NCI-H128 (cell line): ENCODE data around the gene KCNJ1.

ENCODE experiments used
- DNase-seq: peaks from one replicate; lab custom pipeline; 2025; ENCODE audit not compliant: unreplicated experiment; lab: John Stamatoyannopoulos, UW

The KCNJ1 gene

DNA sequence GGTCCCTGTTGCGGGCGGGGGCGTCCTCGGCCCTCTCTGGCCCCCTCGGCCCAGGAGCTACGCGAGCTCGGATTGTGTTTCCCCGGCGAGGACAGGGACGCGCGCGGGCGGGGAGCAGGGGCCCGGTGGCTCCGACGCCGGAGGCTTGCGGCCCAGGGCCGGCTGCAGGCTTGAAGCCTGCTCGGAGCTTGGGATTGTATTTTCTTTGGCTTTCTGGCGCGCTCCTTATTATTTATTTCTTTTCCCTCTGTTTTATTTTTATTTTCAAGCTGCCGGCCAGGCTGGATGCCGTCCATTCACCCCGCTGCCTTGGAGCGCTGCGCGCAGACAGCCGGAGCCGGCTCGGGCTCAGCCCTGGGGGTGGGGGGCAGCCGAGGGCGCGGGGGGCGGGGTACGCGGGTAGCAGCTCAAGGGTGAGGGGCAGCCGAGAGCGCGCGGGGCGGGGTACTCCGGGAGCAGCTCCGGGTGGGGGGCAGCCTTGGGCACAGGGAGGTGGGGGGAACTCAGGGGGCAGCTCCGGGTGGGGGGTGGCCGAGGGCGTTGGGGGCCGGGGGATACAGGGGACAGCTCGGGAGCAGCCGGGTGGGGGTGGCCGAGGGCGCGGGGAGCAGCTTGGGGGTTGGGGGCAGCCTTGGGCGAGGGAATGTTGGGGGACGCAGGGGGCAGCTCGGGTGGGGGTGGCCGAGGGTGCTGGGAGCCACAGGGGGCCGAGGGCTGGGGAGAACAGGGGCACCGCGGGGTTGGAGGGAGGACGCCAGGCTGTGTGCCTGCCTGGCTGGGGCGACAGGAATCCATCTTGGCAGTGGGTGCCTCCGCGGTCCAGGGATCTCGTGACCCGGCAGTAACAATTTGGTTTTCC lies 42.7 kb downstream of the KCNJ1 start:
- no peak for DNase-seq

GRCh38 chr11:128823753-128824152 lies 43.3 kb downstream of the KCNJ1 start:
- no peak for DNase-seq

DNA sequence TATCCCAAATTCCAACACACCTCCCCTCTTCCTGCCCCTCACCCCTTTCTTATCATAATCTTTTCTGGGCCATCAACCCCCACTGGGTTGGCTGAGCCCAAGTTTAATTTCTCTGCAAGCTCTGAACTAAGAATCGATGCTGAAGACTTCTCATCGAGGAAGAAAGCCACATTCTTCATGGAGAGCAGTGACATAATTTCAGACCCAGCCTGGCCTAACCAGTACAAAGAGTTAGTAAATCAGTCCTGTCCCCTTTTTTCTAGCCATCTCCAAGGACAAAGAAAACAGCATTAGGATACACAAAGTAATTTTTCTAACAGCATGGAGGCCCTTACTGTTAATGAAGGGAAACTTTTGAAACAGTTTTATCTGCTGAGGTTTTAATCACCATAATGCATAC lies 45.0 kb downstream of the KCNJ1 start:
- no peak for DNase-seq

DNA sequence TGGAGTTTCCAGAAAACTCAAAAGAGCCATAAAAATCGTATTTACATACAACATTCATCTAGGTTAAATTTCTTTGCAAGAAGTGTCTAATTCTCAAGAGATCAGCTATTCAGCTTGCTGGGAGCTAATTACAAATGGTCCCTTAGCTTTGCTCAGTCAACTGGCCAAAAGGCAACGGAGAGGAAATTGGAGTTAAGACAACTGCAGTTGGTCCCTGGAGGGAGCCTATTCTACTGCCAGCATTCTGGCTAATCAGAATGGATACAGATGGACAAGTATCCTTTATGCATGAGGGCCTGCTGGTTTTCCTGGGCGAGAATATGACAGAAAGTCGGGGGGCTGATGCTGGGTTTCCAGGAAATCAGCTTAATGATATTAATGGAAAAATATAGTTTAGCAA lies 45.5 kb downstream of the KCNJ1 start:
- no peak for DNase-seq

GRCh38 chr11:128819198-128819597 lies 47.9 kb downstream of the KCNJ1 start:
- DNase-seq: no peak

DNA sequence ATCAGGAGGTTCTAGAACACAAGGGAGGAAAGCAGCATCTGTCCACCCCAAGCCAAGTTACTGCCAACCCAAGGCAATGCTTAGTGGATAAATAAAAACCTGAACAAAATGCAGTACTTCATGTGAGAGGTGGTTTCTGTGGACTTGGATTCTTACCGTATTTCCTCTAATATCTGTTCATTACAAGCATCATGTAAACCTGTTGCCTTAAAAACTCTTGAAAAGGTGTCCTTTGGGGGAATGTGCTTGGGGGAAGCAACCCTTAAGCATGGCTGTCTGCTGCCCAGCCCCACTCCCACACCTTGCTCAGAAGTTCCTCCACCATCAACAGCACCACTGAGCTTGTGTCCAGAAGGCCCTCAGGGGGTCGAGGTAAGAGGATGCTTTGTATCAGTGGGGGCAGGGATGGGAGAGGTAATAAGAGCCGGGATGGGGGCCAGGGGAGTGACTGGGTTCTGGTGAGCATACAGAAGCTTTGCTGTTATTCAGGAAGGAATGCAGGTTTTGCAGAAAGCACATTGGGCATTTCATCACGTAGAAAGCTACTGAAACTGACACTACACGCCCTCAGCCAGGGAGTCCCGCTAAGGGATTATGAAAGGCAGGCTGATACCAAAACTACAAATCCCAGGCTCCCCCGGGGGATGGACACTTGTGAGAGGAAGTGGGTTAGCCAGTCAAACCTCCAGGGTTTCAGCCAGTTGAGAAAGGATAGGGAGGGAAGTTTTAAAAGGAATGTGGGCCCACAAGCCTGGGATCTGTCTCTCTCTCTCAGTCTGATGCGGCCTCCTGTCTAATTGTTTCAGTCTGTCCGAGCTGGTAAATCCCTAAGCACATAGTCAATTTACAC lies 52.0 kb downstream of the KCNJ1 start:
- no peak for DNase-seq

GRCh38 chr11:128813729-128814128 lies 53.4 kb downstream of the KCNJ1 start:
- DNase-seq: no peak

- no peak for DNase-seq
Measured at GRCh38 chr11:128810784-128811514, 56.1 kb downstream of the KCNJ1 start.

DNA sequence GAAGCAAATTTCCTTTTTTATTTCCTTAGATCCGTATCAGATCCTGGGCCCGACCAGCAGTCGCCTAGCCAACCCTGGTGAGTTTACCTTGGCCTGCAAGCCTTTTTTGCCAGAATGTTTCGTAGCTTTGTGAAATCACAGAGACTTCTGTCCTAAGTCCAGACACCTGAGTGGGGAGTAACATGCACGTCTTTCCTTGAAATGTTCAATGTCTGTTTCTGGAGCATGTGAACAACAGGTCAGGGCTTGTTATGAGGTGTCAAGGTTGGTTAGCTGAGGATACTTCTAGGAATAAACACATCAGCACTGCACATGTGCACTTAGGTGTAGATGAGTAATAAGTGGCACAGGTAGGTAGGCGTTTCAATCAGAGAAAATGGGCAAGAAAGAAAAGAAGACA lies 58.0 kb downstream of the KCNJ1 start:
- DNase-seq: no peak

DNA sequence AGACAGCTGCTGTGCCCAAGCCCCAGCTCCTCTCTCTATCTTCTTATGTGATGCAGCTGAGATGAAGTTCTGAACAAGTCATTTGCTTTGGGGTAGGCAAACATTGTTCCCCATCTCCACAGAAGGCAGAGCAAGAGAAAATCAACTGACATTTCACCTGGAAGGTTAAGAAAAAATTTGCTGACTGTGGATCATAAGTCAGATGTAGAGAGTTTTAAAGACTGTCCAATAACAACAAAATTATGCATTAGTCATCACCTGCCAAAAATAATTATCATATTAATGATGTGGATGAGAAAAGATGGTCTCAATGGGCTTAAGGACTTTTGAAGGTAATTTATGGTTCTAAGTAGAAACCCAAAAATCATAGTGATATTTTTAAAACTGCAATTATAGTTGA lies 59.2 kb downstream of the KCNJ1 start:
- DNase-seq: no peak

GRCh38 chr11:128806506-128807261 lies 60.4 kb downstream of the KCNJ1 start:
- no peak for DNase-seq

- DNase-seq: no peak
Measured at GRCh38 chr11:128804481-128804880, 62.6 kb downstream of the KCNJ1 start.

GRCh38 chr11:128803449-128804245 lies 63.4 kb downstream of the KCNJ1 start:
- DNase-seq: no peak

- no peak for DNase-seq
Measured at GRCh38 chr11:128803011-128803410, 64.1 kb downstream of the KCNJ1 start.

- no peak for DNase-seq
Measured at GRCh38 chr11:128802358-128802981, 64.6 kb downstream of the KCNJ1 start.

DNA sequence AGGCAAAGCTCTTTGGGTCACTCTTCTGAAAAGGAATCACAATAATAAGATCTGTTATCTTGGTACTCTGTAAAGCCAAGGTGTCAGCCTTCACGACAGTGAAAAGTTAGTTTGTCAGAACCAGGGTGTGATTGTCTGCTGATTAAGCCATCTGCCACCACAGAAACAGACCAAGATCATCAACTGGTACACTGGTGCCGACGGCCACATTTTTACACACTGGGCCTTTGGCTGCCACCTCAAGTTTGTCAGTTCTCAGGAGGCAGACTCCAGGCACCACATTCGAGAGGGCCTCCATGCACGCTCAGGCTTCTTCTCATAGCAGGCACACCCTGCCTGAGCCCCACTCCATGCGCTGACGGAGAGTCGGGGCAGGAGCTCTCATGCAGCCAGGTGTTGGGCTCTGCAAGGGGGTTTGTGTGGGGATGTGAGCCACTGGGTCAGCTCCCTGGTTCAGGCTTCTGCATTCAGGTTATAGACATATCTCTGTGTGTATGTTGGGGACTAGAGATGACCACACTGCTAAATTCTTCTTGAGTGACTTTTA lies 66.2 kb downstream of the KCNJ1 start:
- no peak for DNase-seq

GRCh38 chr11:128796270-128796669 lies 70.8 kb downstream of the KCNJ1 start:
- DNase-seq: no peak

GRCh38 chr11:128790196-128790595 lies 76.9 kb downstream of the KCNJ1 start:
- no peak for DNase-seq

DNA sequence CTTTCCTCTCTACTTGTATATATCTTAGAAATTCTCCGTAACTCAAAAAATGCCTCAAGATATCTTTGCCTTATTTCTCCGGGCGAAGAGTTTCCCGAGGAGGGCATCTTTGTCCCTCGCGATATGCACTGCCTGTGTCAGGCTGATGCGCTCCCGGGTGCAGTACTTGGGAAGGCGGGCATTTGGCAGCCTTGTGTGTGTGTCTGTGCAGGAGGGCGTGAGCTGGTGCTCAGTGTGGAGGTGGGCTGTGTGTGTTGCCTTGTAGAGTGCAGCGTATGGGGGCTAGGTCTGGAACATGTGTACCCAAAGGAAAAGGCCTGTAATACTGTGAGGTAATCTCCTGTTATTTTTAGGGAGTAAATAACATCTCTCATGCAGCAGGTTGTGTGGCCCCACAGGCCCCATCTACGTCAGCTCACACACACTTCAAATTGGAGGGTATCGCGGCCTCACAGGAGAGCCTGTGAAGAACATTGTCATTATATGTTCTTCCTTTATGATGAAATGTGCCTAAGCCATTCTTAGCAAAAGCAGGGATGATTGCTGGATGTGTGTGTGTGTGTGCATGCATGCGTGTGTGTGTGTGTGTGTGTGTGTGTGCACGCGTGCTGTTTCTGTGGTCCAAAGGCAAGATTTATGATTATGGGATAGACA lies 77.5 kb downstream of the KCNJ1 start:
- DNase-seq: no peak
